ENCODE measurements around the gene PRELP. TPM values are rescaled to one million over a fixed set of nuclear protein-coding genes. Genes with fewer than 3 reads are reported as not detected.

PRELP gene
- total and polyA plus RNA-seq, 11 donors = 3.6 to 61.9 (median 13.6) TPM

DNA sequence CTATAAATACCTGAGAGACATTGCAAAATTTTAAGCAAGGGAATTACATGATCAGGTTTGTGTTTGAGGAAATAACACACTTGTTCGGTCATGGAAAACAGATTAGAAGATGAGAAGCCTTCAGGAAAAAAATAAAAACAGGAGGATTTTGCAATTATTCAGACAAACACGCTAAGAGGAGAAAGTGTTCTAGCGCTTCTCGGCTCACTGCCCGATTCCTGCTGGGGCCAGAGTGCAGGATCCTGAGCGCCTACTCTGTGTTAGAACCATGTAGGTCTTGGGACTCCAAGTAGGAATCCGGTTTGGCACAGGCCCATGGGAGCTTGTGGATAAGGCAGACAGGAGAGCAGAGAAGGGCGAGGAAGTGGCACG lies 8.1 kb upstream of the PRELP start:
- Histone ChIP-seq H3K4me3 (no peak overlapping the region), H3K9me3 (no peaks in the 10 kb centered on the region), H3K27ac (peak overlapping the region; percentile 1 to 89 (median 70)), H3K36me3 (no peaks in the 10 kb centered on the region), H3K27me3 (no peaks in the 10 kb centered on the region), H3K4me1 (peaks cover 0 to 54% (median 27%) of the 10 kb centered on the region in 12 donors)
- DNase-seq (peak; percentile 56 to 83 (median 64)), ATAC-seq (peak; percentile 27 to 54 (median 30))
- intact Hi-C loops (cut with DNase I) = loop anchor here in 1 of 10 donors (10.0 kb wide), 1 partner anchor 223 kb away; no protein-coding TSS in a partner anchor
- 44 to 58% (median 49%) methylated on average over 9 of the region's 9 CpGs for WGBS, 4 donors
- TF ChIP-seq POLR2A (IDR thresholded peaks at IDR 0.05) = peak in 1 of 2 donors; percentile 18
- TF ChIP-seq, protein P1, sequence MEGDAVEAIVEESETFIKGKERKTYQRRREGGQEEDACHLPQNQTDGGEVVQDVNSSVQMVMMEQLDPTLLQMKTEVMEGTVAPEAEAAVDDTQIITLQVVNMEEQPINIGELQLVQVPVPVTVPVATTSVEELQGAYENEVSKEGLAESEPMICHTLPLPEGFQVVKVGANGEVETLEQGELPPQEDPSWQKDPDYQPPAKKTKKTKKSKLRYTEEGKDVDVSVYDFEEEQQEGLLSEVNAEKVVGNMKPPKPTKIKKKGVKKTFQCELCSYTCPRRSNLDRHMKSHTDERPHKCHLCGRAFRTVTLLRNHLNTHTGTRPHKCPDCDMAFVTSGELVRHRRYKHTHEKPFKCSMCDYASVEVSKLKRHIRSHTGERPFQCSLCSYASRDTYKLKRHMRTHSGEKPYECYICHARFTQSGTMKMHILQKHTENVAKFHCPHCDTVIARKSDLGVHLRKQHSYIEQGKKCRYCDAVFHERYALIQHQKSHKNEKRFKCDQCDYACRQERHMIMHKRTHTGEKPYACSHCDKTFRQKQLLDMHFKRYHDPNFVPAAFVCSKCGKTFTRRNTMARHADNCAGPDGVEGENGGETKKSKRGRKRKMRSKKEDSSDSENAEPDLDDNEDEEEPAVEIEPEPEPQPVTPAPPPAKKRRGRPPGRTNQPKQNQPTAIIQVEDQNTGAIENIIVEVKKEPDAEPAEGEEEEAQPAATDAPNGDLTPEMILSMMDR (IDR thresholded peaks at IDR 0.05) = no peak

DNA sequence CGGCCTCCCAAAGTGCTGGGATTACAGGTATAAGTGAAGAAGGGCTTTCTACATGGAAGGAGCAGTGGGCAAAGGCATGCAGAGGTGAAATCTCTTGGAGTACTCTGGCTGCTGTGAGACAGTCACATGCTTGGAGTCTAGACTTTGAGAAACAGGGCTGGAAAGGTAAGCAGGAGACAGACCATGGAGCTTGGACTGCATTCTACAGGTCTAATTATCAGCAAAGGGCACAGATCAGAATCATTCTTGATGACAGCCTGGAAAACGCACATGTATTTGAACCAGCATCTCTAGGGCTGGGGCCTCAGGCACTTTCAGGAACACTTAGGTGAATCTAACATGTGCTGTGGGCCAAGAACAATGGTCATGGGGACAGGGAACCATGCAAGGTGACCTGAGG lies 7.3 kb upstream of the PRELP start:
- Histone ChIP-seq H3K27me3 (no peaks in the 10 kb centered on the region), H3K9me3 (no peaks in the 10 kb centered on the region), H3K36me3 (no peaks in the 10 kb centered on the region), H3K27ac (peak overlapping the region in 4 of 12 donors; percentile 3 to 85 (median 74)), H3K4me1 (peaks cover 0 to 56% (median 27%) of the 10 kb centered on the region in 12 donors), H3K4me3 (no peak overlapping the region)
- DNase-seq (no peak), ATAC-seq (no peak)
- intact Hi-C loops (cut with DNase I) = loop anchor here in 1 of 10 donors (10.0 kb wide), 1 partner anchor 224 kb away; no protein-coding TSS in a partner anchor
- WGBS, 4 donors = 96 to 97% (median 96%) methylated on average over 2 of the region's 2 CpGs
- TF ChIP-seq, protein P1 (IDR thresholded peaks at IDR 0.05) = no peak
- TF ChIP-seq POLR2A (IDR thresholded peaks at IDR 0.05) = no peak

DNA sequence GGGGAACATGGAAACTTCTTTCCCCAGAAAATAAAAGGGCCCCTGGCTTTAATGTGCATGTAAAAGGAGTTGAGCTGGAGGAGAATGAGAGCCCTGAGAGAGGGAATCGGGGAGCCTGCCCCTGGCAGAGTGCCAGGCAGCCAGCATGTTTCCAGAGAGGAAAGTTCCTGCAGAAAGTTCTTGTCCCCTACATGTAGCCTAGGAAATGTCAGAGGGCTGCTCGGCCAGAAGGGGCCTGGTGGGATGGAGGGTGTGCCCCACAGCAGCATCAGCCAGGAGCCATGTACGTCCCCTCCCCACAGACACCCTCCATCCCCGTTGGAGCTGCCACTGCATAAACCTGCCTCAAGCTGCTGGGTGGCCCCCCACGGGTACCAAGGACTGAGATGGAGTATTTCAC lies 5.4 kb upstream of the PRELP start:
- DNase-seq (peak in 1 of 5 donors; percentile 14), ATAC-seq (no peak)
- H3K4me3 ChIP-seq = no peak overlapping the region
- WGBS, 4 donors = 79 to 87% (median 81%) methylated on average over 5 of the region's 5 CpGs
- H3K27ac ChIP-seq = no peak overlapping the region
- intact Hi-C loops (cut with DNase I) = loop anchor here in 1 of 10 donors (10.0 kb wide), 1 partner anchor 105 kb away; no protein-coding TSS in a partner anchor
- H3K4me1 ChIP-seq = peaks cover 0 to 54% (median 26%) of the 10 kb centered on the region in 12 donors
- H3K27me3 ChIP-seq = no peaks in the 10 kb centered on the region
- H3K36me3 ChIP-seq = no peaks in the 10 kb centered on the region
- TF ChIP-seq, protein P1 (IDR thresholded peaks at IDR 0.05) = no peak
- TF ChIP-seq POLR2A (IDR thresholded peaks at IDR 0.05) = no peak
- no peaks in the 10 kb centered on the region for H3K9me3 ChIP-seq

DNA sequence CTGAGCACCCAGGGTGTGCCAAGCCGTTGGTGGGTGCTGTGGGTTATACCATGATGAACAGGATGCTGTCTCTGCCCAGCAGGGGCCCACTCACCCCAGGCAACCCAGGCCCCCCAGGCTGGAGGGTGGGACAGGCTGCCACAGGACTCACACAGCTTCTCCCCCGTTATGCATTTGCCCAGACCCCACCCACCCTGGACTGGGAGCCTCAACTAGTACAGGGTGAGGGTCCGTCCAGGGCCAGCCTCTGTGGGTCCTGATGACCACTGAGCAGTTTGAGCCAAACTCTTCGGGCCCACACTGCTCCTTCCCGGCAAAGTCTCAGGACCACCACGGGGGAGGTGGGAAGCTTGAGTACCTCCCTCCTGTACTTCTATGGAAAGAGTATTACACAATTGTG lies 3.8 kb upstream of the PRELP start:
- no peaks in the 10 kb centered on the region for H3K27me3 ChIP-seq
- no peak overlapping the region for H3K4me3 ChIP-seq
- no peaks in the 10 kb centered on the region for H3K36me3 ChIP-seq
- intact Hi-C loops (cut with DNase I) = loop anchor here in 1 of 10 donors (10.0 kb wide), 1 partner anchor 107 kb away; no protein-coding TSS in a partner anchor
- DNase-seq = peak in 1 of 5 donors; percentile 25
- no peaks in the 10 kb centered on the region for H3K9me3 ChIP-seq
- 88 to 93% (median 91%) methylated on average over 6 of the region's 6 CpGs for WGBS, 4 donors
- no peak for ATAC-seq
- TF ChIP-seq, protein P1 (IDR thresholded peaks at IDR 0.05) = no peak
- no peak for TF ChIP-seq POLR2A (IDR thresholded peaks at IDR 0.05)
- H3K4me1 ChIP-seq = peaks cover 0 to 38% (median 13%) of the 10 kb centered on the region in 12 donors
- no peak overlapping the region for H3K27ac ChIP-seq
